OCI-LY1 (cell line): ENCODE results near the gene RTF2.

Experiments
- H2AFZ ChIP-seq: fragments of 200-600 bp; sonication (generic), shearing (Covaris generic); 2 replicates; pipeline ENCODE4 v1.6.0; 2014; ENCODE audit warnings: antibody characterized with exemption, mild to moderate bottlenecking, low read length
- H3F3A ChIP-seq: fragments of 200-600 bp; sonication (generic), shearing (Covaris generic); 2 replicates; pipeline ENCODE4 v1.6.0; 2014; ENCODE audit warnings: mild to moderate bottlenecking, antibody characterized with exemption, low read length, moderate library complexity; ENCODE audit not compliant: insufficient read depth
- H3K27ac ChIP-seq: fragments of 200-600 bp; sonication (generic); 2 replicates; pipeline ENCODE4 v1.5.1; 2014; ENCODE audit warnings: low read length, mixed run types, mild to moderate bottlenecking, low read depth; ENCODE audit not compliant: poor library complexity, severe bottlenecking
- H3K27me3 ChIP-seq: fragments of 200-600 bp; sonication (generic); 2 replicates; pipeline ENCODE4 v1.6.0; 2014; ENCODE audit warnings: antibody characterized with exemption, mild to moderate bottlenecking, low read length, moderate library complexity; ENCODE audit not compliant: insufficient read depth
- H3K36me3 ChIP-seq: fragments of 200-600 bp; sonication (generic); 2 replicates; pipeline ENCODE4 v1.6.1; 2014; ENCODE audit warnings: mild to moderate bottlenecking, antibody characterized with exemption, low read length, moderate library complexity, mixed read lengths; ENCODE audit not compliant: insufficient read depth
- H3K4me1 ChIP-seq: fragments of 200-600 bp; sonication (generic); 2 replicates; pipeline ENCODE4 v1.5.1; 2014; ENCODE audit warnings: mild to moderate bottlenecking, low read length, moderate library complexity; ENCODE audit not compliant: insufficient read depth, severe bottlenecking
- H3K4me2 ChIP-seq: fragments of 200-600 bp; sonication (generic), shearing (Covaris generic); 2 replicates; pipeline ENCODE4 v1.6.1; 2014; ENCODE audit warnings: low read length
- H3K4me3 ChIP-seq: fragments of 200-600 bp; sonication (generic); 2 replicates; pipeline ENCODE4 v1.5.1; 2014; ENCODE audit warnings: low read length, low read depth, mild to moderate bottlenecking, mixed read lengths; ENCODE audit not compliant: poor library complexity, severe bottlenecking
- H3K79me2 ChIP-seq: fragments of 200-600 bp; shearing (Covaris generic); 2 replicates; pipeline ENCODE4 v1.6.1; 2016; ENCODE audit warnings: mixed run types, low read length, mixed read lengths; ENCODE audit not compliant: insufficient read depth
- H3K9ac ChIP-seq: fragments of 200-600 bp; sonication (generic), shearing (Covaris generic); 2 replicates; pipeline ENCODE4 v1.6.1; 2014; ENCODE audit warnings: mild to moderate bottlenecking, low read length, mixed read lengths
- H3K9me2 ChIP-seq: fragments of 200-600 bp; sonication (generic), shearing (Covaris generic); 2 replicates; pipeline ENCODE4 v1.6.1; 2014; ENCODE audit warnings: low read depth, mild to moderate bottlenecking, low read length, mixed read lengths
- H3K9me3 ChIP-seq: fragments of 200-600 bp; shearing (Covaris generic); 2 replicates; pipeline ENCODE4 v1.6.1; 2014; ENCODE audit warnings: low read length, mixed read lengths
- H4K20me1 ChIP-seq: fragments of 200-600 bp; sonication (generic), shearing (Covaris generic); 2 replicates; pipeline ENCODE4 v1.6.0; 2016; ENCODE audit warnings: mild to moderate bottlenecking, low read length; ENCODE audit not compliant: insufficient read depth
- EZH2 ChIP-seq: fragments of 200-600 bp; sonication (generic), shearing (Covaris generic); IDR thresholded peaks from 2 replicates; pipeline ENCODE4 v1.8.0; 2017; ENCODE audit warnings: borderline replicate concordance, mixed run types, mild to moderate bottlenecking, antibody characterized with exemption, low read length, moderate library complexity, mixed read lengths
- TF ChIP-seq, protein P1 (sequence below): fragments of 200-600 bp; sonication (generic), shearing (Covaris generic); IDR thresholded peaks from 2 replicates; pipeline ENCODE4 v1.5.1; 2017; ENCODE audit warnings: mild to moderate bottlenecking, antibody characterized with exemption, low read length, moderate library complexity, mixed read lengths

RTF2 gene

DNA sequence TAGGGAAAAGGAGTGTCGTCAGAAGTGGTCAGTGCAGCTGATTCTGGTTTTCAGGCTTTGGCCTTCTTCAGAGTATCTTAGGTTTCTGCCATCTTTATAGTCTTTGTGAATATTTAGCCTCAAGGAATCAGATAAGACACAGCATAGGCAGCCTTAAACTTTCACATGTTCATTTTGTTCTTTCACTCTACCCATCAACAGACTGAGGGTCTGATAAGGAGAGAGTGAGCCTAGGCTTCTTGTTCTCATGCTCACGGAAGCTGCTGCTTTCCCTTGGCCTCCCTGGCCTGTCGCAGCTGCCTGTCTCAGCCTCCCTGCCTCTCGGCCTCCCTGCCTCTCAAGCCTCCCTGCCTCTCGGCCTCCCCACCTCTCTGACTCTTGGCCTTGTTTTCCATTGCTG, 20.1 kb downstream of the RTF2 start:
- Histone ChIP-seq H3K36me3 (peaks cover 51% of the 10 kb centered on the region), H2AFZ (no peak overlapping the region), H3K79me2 (no peaks in the 10 kb centered on the region), H4K20me1 (no peaks in the 10 kb centered on the region), H3K4me3 (no peak overlapping the region), H3K9me3 (no peaks in the 10 kb centered on the region), H3K27ac (no peak overlapping the region), H3F3A (no peaks in the 10 kb centered on the region), H3K9ac (no peak overlapping the region), H3K27me3 (no peaks in the 10 kb centered on the region), H3K4me1 (no peaks in the 10 kb centered on the region), H3K9me2 (no peaks in the 10 kb centered on the region), H3K4me2 (no peak overlapping the region)
- TF ChIP-seq, protein P1, sequence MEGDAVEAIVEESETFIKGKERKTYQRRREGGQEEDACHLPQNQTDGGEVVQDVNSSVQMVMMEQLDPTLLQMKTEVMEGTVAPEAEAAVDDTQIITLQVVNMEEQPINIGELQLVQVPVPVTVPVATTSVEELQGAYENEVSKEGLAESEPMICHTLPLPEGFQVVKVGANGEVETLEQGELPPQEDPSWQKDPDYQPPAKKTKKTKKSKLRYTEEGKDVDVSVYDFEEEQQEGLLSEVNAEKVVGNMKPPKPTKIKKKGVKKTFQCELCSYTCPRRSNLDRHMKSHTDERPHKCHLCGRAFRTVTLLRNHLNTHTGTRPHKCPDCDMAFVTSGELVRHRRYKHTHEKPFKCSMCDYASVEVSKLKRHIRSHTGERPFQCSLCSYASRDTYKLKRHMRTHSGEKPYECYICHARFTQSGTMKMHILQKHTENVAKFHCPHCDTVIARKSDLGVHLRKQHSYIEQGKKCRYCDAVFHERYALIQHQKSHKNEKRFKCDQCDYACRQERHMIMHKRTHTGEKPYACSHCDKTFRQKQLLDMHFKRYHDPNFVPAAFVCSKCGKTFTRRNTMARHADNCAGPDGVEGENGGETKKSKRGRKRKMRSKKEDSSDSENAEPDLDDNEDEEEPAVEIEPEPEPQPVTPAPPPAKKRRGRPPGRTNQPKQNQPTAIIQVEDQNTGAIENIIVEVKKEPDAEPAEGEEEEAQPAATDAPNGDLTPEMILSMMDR, result no peak
- no peak for TF ChIP-seq EZH2

DNA sequence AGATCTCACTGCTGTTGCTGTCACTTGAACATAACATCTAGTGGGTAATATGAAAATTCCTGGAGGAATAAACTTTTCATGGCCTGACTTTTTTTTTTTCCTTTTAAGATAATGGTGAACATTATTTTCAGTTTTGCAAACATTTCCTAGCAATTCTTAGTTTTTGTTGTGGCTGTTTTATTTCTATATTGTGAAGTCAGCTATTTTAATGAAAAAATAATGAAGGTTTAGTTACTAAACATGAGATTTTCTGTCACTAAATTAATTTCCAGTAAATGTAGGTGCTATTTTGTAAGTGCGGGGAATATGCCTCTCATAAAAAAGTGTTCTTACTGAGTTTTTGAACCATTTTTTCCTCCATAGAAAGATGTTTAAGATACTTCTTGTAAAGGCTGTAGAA, 32.7 kb downstream of the RTF2 start:
- no peak overlapping the region for H3K27ac ChIP-seq
- no peaks in the 10 kb centered on the region for H3K4me1 ChIP-seq
- H3K79me2 ChIP-seq, result no peaks in the 10 kb centered on the region
- H3K36me3 ChIP-seq, result peaks cover 24% of the 10 kb centered on the region
- no peaks in the 10 kb centered on the region for H3K9me2 ChIP-seq
- no peaks in the 10 kb centered on the region for H3K9me3 ChIP-seq
- no peaks in the 10 kb centered on the region for H4K20me1 ChIP-seq
- no peak overlapping the region for H3K4me3 ChIP-seq
- H3K9ac ChIP-seq, result no peak overlapping the region
- no peaks in the 10 kb centered on the region for H3K27me3 ChIP-seq
- no peak overlapping the region for H2AFZ ChIP-seq
- no peaks in the 10 kb centered on the region for H3F3A ChIP-seq
- no peak overlapping the region for H3K4me2 ChIP-seq
- no peak for TF ChIP-seq EZH2
- TF ChIP-seq, protein P1, result no peak

DNA sequence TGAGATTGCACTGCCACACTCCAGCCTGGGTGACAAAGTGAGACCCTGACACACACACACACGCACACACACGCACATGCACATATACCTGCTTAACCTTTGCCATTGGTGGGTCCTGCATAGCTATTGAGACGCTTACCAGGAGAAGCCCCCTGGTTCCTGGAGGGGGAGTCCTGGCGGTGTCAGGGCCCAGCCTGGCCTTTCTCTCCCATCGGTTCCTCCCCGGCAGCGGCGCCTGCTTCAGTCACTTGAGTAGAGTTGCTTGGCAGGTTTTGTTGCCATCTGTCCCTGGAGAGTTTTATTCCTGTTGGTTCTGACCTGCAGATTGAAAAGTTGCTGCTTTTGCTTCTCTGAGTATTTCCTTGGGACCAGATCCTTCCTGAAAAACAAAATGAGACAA, 35.5 kb downstream of the RTF2 start:
- no peak for TF ChIP-seq EZH2
- TF ChIP-seq, protein P1, result no peak
- H3K4me3 ChIP-seq, result no peak overlapping the region

More for the DNA sequence above, 35.5 kb downstream of the RTF2 start:
- H3F3A ChIP-seq, result no peaks in the 10 kb centered on the region
- no peaks in the 10 kb centered on the region for H3K9me2 ChIP-seq
- no peak overlapping the region for H3K4me2 ChIP-seq
- no peaks in the 10 kb centered on the region for H4K20me1 ChIP-seq
- no peaks in the 10 kb centered on the region for H3K79me2 ChIP-seq
- H3K36me3 ChIP-seq, result peaks cover 8% of the 10 kb centered on the region; the same call in 1 of the 2 replicates
- H2AFZ ChIP-seq, result no peak overlapping the region
- H3K4me1 ChIP-seq, result no peaks in the 10 kb centered on the region
- H3K9me3 ChIP-seq, result no peaks in the 10 kb centered on the region
- H3K9ac ChIP-seq, result no peak overlapping the region
- no peak overlapping the region for H3K27ac ChIP-seq
- no peaks in the 10 kb centered on the region for H3K27me3 ChIP-seq
